HCT116 (cell line): ENCODE measurements around the gene PTGER4. TPM values are rescaled to one million over a fixed set of nuclear protein-coding genes. Genes with fewer than 3 reads are reported as not detected.

Experiments used
- ATAC-seq: fragments of 200-7000 bp; cut with Tn5 transposase; 2 replicates; pipeline ENCODE4 v1.9.1; 2020; ENCODE audit warnings: mild to moderate bottlenecking, moderate library complexity
- BruUV-seq: library from RNA; stranded (reverse); fragments of 400-500 nt; replicated peaks from 2 replicates; lab custom pipeline; 2021; lab: Mats Ljungman, UMichigan
- CTCF ChIA-PET: fragments of 300-600 bp; sonication (Branson Sonifier 250); formaldehyde crosslinking; loops from one replicate; lab custom pipeline; 2021; ENCODE audit warnings: antibody characterized with exemption; lab: Charles Lee
- POLR2A ChIA-PET: fragments of 300-600, 350-600 bp; sonication (Branson Sonifier 250); formaldehyde crosslinking; loops from one replicate; lab custom pipeline; 2021; ENCODE audit warnings: antibody characterized with exemption; lab: Charles Lee
- RAD21 ChIA-PET, 2 experiments: fragments of 300-600 bp; sonication (Branson Sonifier 250); formaldehyde crosslinking; loops; one replicate each; lab custom pipeline; 2023; ENCODE audit warnings: low total read pairs in 2 of 2; ENCODE audit not compliant: uncharacterized antibody in 2 of 2, unreplicated experiment in 2 of 2, low non-redundant PET in 1 of 2; lab: Charles Lee
- DNase-seq: peaks from one replicate; pipeline ENCODE4 v3.0.0-alpha.2; 2010; ENCODE audit warnings: low read depth, low spot score
- H2AFZ ChIP-seq: fragments of 200-600 bp; shearing (Covaris generic), sonication (generic); 2 replicates; pipeline ENCODE4 v1.6.1; 2017; ENCODE audit warnings: low read depth, mixed run types, mixed read lengths, antibody characterized with exemption, low read length; ENCODE audit not compliant: poor library complexity, severe bottlenecking
- H3K27ac ChIP-seq: 2 replicates; pipeline ENCODE4 v1.5.1; 2012; ENCODE audit warnings: low read depth, low read length
- H3K27me3 ChIP-seq: fragments of 200-600 bp; sonication (generic); 2 replicates; pipeline ENCODE4 v1.6.1; 2016; ENCODE audit warnings: mixed run types, low read length, mixed read lengths; ENCODE audit not compliant: insufficient read depth
- H3K36me3 ChIP-seq, 2 experiments: fragments of 200-500 bp in 1 of 2; fragments of 200-600 bp in 1 of 2; sonication (Bioruptor generic) in 1 of 2; sonication (generic) in 1 of 2; 2 replicates each; pipeline versions ENCODE4 v1.5.1 to v1.6.1; 2014 to 2016; ENCODE audit warnings: low read length in 2 of 2, inconsistent platforms in 1 of 2, mixed read lengths in 1 of 2, mixed run types in 1 of 2; ENCODE audit not compliant: insufficient read depth in 2 of 2, control insufficient read depth in 1 of 2
- H3K4me1 ChIP-seq, 2 experiments: fragments of 200-600 bp in 1 of 2; sonication (generic) in 1 of 2; 2 replicates each; pipeline versions ENCODE4 v1.5.1 to v1.6.1; 2012 to 2017; ENCODE audit warnings: low read length in 2 of 2, inconsistent platforms in 1 of 2, mild to moderate bottlenecking in 1 of 2, mixed read lengths in 1 of 2, mixed run types in 1 of 2, moderate library complexity in 1 of 2; ENCODE audit not compliant: insufficient read depth in 2 of 2, control insufficient read depth in 1 of 2
- H3K4me2 ChIP-seq: fragments of 200-600 bp; sonication (generic); 2 replicates; pipeline ENCODE4 v1.6.1; 2017; ENCODE audit warnings: mixed run types, low read length, mixed read lengths
- H3K4me3 ChIP-seq, 2 experiments: fragments of 200-600 bp in 1 of 2; sonication (generic) in 1 of 2; replicated peaks in 1 of 2; 2 replicates each; pipeline ENCODE4 v1.5.1; 2011 to 2016; ENCODE audit warnings: low read length in 2 of 2, control low read depth in 1 of 2, low read depth in 1 of 2, mild to moderate bottlenecking in 1 of 2, mixed read lengths in 1 of 2, mixed run types in 1 of 2
- H3K79me2 ChIP-seq: fragments of 200-600 bp; sonication (generic); 2 replicates; pipeline ENCODE4 v1.6.1; 2017; ENCODE audit warnings: mild to moderate bottlenecking, mixed run types, low read length, moderate library complexity, mixed read lengths; ENCODE audit not compliant: insufficient read depth
- H3K9ac ChIP-seq: fragments of 200-600 bp; sonication (generic); 2 replicates; pipeline ENCODE4 v1.6.1; 2016; ENCODE audit warnings: low read length, mixed read lengths
- H3K9me2 ChIP-seq: fragments of 200-600 bp; sonication (generic), shearing (Covaris generic); 2 replicates; pipeline ENCODE4 v1.6.1; 2017; ENCODE audit warnings: mixed run types, mild to moderate bottlenecking, moderate library complexity; ENCODE audit not compliant: insufficient read depth
- H3K9me3 ChIP-seq, 2 experiments: fragments of 200-500 bp in 1 of 2; fragments of 200-600 bp in 1 of 2; sonication (Bioruptor generic) in 1 of 2; sonication (generic) in 1 of 2; 2 replicates each; pipeline ENCODE4 v1.6.1; 2014 to 2017; ENCODE audit warnings: low read length in 2 of 2, mixed read lengths in 2 of 2, inconsistent platforms in 1 of 2, low read depth in 1 of 2, mild to moderate bottlenecking in 1 of 2, mixed run types in 1 of 2, moderate library complexity in 1 of 2; ENCODE audit not compliant: control insufficient read depth in 1 of 2, insufficient read depth in 1 of 2
- H4K20me1 ChIP-seq: fragments of 200-600 bp; sonication (generic), shearing (Covaris generic); 2 replicates; pipeline ENCODE4 v1.6.1; 2017; ENCODE audit warnings: mixed run types, mild to moderate bottlenecking, moderate library complexity; ENCODE audit not compliant: insufficient read depth
- CBX3 ChIP-seq: IDR thresholded peaks from 2 replicates; pipeline ENCODE4 v1.6.1; 2012; ENCODE audit warnings: low read depth
- CTCF ChIP-seq, 3 experiments: fragments of 200-600 bp in 1 of 3; sonication (generic) in 1 of 3; IDR thresholded peaks in 2 of 3; conservative IDR thresholded peaks in 1 of 3; 2 replicates each; pipeline ENCODE4 v1.5.1; 2012 to 2017; ENCODE audit warnings: low read depth in 2 of 3, low read length in 2 of 3, antibody characterized with exemption in 1 of 3, borderline replicate concordance in 1 of 3, control low read depth in 1 of 3, mild to moderate bottlenecking in 1 of 3, mixed read lengths in 1 of 3, mixed run types in 1 of 3, moderate library complexity in 1 of 3; ENCODE audit not compliant: insufficient read depth in 1 of 3
- EZH2 ChIP-seq: fragments of 200-600 bp; sonication (generic); IDR thresholded peaks from 2 replicates; pipeline ENCODE4 v1.6.1; 2017; ENCODE audit warnings: antibody characterized with exemption, mixed run types
- MAX ChIP-seq: IDR thresholded peaks from 2 replicates; pipeline ENCODE4 v1.6.1; 2012
- RAD21 ChIP-seq: IDR thresholded peaks from 2 replicates; pipeline ENCODE4 v1.6.1; 2012; ENCODE audit warnings: low read depth, mild to moderate bottlenecking
- SP1 ChIP-seq: IDR thresholded peaks from 2 replicates; pipeline ENCODE4 v1.6.1; 2012; ENCODE audit warnings: low read depth
- SRF ChIP-seq: IDR thresholded peaks from 2 replicates; pipeline ENCODE4 v1.6.1; 2012; ENCODE audit warnings: low read depth
- YY1 ChIP-seq: IDR thresholded peaks from 2 replicates; pipeline ENCODE4 v1.6.1; 2011; ENCODE audit warnings: low read length, low read depth, moderate library complexity, mild to moderate bottlenecking; ENCODE audit not compliant: insufficient replicate concordance; ENCODE audit errors: extremely low read depth
- ZBTB33 ChIP-seq: IDR thresholded peaks from 2 replicates; pipeline ENCODE4 v1.6.1; 2011; ENCODE audit warnings: mild to moderate bottlenecking, low read length, moderate library complexity; ENCODE audit not compliant: insufficient replicate concordance; ENCODE audit errors: extremely low read depth
- ZNF274 ChIP-seq: fragments of 200-500 bp; sonication (Bioruptor generic); IDR thresholded peaks from 2 replicates; pipeline ENCODE4 v1.6.1; 2014; ENCODE audit warnings: mild to moderate bottlenecking, low read depth, low read length, inconsistent platforms
- intact Hi-C: fragments of 100-400 bp; cut with micrococcal nuclease; formaldehyde crosslinking; loops from 2 replicates; pipeline ENCODE4 v1.10.0; 2022
- total RNA-seq: library from RNA; stranded (reverse); gene quantifications from one replicate; pipeline ENCODE4 v1.2.1, GENCODE V29; 2021; ENCODE audit not compliant: unreplicated experiment

PTGER4 gene
- total RNA-seq, 1 experiment from 2014 or later: 3.0 TPM

- DNase-seq (no peak), ATAC-seq (no peak)
- TF ChIP-seq ZNF274: no peak
- no peak for TF ChIP-seq ZBTB33
- no peak for TF ChIP-seq SRF
- TF ChIP-seq YY1: no peak
- no peak for TF ChIP-seq MAX
- TF ChIP-seq EZH2: no peak
- no peak for TF ChIP-seq CBX3
- no peak for TF ChIP-seq RAD21
- TF ChIP-seq CTCF (IDR thresholded peaks at IDR 0.05 in 2 of 3, conservative IDR thresholded peaks at IDR 0.05 in 1 of 3; ENCODE audit: borderline replicate concordance in 1 of 3, insufficient read depth in 1 of 3, low read depth in 2 of 3, low read length in 2 of 3): no peak
- TF ChIP-seq SP1: no peak
- intact Hi-C loops: no loop called here
- peaks cover 6 to 11% of the 10 kb centered on the region in 2 experiments; a peak in 3 of 4 replicates for H3K4me1 ChIP-seq
- CTCF ChIA-PET: no interaction called here
- H3K4me3 ChIP-seq: no peak overlapping the region
- no peak overlapping the region for H3K4me2 ChIP-seq
- no peaks in the 10 kb centered on the region for H3K9me2 ChIP-seq
- no peaks in the 10 kb centered on the region for H3K36me3 ChIP-seq
- H3K9me3 ChIP-seq: no peaks in the 10 kb centered on the region
- BruUV-seq: no TSS peak
- no peaks in the 10 kb centered on the region for H4K20me1 ChIP-seq
- no peaks in the 10 kb centered on the region for H3K79me2 ChIP-seq
- POLR2A ChIA-PET: no interaction called here
- H3K9ac ChIP-seq: no peak overlapping the region
- RAD21 ChIA-PET: no interaction called here
- H2AFZ ChIP-seq: no peak overlapping the region
- H3K27ac ChIP-seq: no peak overlapping the region
- H3K27me3 ChIP-seq: no peaks in the 10 kb centered on the region
Observed at GRCh38 chr5:40694433-40694832, 14.7 kb downstream of the PTGER4 start.
